Upper lobe of right lung (tissue), 1 donor: ENCODE measurements around the gene CKAP5. TPM values are rescaled to one million over a fixed set of nuclear protein-coding genes. Genes with fewer than 3 reads are reported as not detected.

Source experiments
- ATAC-seq: fragments of 200-7000 bp; cut with Tn5 transposase; one replicate; pipeline ENCODE4 v1.9.1; 2020; ENCODE audit warnings: mild to moderate bottlenecking, moderate library complexity
- DNase-seq: peaks from one replicate; pipeline ENCODE4 v3.0.0-alpha.2; 2020
- H3K27ac ChIP-seq: fragments of 200-600 bp; one replicate; pipeline ENCODE4 v1.8.0; 2022
- H3K27me3 ChIP-seq: fragments of 200-600 bp; one replicate; pipeline ENCODE4 v1.8.0; 2022; ENCODE audit warnings: mild to moderate bottlenecking
- H3K36me3 ChIP-seq: fragments of 200-600 bp; one replicate; pipeline ENCODE4 v1.8.0; 2022
- H3K4me1 ChIP-seq: fragments of 200-600 bp; one replicate; pipeline ENCODE4 v1.8.0; 2022
- H3K4me3 ChIP-seq: fragments of 200-600 bp; one replicate; pipeline ENCODE4 v1.8.0; 2022; ENCODE audit warnings: mild to moderate bottlenecking
- H3K9me3 ChIP-seq: fragments of 200-600 bp; one replicate; pipeline ENCODE4 v1.8.0; 2022
- intact Hi-C: fragments of 100-400 bp; cut with DNase I; formaldehyde crosslinking; loops from one replicate; pipeline ENCODE4 v1.11.0; 2022
- total RNA-seq: library from RNA; stranded (reverse); fragmentation: NEBNext Ultra II Directional; extraction: Animal tissue kit (Norgen Biotek cat#: 25700); gene quantifications from one replicate; pipeline ENCODE4 v1.2.1, GENCODE V29; 2021
- TF ChIP-seq, protein P1 (sequence below): fragments of 200-600 bp; IDR thresholded peaks from one replicate; pipeline ENCODE4 v1.8.0; 2022; ENCODE audit warnings: antibody characterized with exemption
- donor health status: DM: no; HTN: yes; CAD: no; lungs with severe emphysema.

The CKAP5 gene
- total RNA-seq, 1 donor from 2014 or later: 56.3 TPM

DNA sequence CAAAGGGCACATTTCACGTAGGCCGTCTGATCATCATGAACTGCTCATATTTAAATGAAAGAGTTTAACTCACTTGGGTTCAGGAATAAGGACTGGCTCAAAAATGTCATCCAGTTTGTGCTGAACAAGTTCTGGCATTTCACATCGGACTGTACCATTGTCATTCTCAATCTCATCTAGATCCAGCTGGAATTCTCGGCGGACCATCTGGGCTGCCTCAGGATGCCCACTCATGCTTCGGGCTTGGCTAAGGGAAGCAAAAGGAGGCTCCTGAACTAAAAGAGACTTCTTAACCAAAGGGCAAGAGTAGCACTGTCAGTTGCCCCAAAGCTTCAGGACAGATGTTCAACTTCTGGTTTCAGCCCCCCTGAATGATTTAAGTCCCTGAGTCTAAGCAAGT, 86.9 kb downstream of the CKAP5 start:
- no peaks in the 10 kb centered on the region for H3K9me3 ChIP-seq
- no peak overlapping the region for H3K4me3 ChIP-seq
- DNase-seq (no peak), ATAC-seq (no peak)
- no peak overlapping the region for H3K27ac ChIP-seq
- TF ChIP-seq, protein P1, sequence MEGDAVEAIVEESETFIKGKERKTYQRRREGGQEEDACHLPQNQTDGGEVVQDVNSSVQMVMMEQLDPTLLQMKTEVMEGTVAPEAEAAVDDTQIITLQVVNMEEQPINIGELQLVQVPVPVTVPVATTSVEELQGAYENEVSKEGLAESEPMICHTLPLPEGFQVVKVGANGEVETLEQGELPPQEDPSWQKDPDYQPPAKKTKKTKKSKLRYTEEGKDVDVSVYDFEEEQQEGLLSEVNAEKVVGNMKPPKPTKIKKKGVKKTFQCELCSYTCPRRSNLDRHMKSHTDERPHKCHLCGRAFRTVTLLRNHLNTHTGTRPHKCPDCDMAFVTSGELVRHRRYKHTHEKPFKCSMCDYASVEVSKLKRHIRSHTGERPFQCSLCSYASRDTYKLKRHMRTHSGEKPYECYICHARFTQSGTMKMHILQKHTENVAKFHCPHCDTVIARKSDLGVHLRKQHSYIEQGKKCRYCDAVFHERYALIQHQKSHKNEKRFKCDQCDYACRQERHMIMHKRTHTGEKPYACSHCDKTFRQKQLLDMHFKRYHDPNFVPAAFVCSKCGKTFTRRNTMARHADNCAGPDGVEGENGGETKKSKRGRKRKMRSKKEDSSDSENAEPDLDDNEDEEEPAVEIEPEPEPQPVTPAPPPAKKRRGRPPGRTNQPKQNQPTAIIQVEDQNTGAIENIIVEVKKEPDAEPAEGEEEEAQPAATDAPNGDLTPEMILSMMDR: no peak
- H3K36me3 ChIP-seq: peaks cover 93% of the 10 kb centered on the region
- H3K4me1 ChIP-seq: no peaks in the 10 kb centered on the region
- H3K27me3 ChIP-seq: no peaks in the 10 kb centered on the region
- intact Hi-C loops: no loop called here

DNA sequence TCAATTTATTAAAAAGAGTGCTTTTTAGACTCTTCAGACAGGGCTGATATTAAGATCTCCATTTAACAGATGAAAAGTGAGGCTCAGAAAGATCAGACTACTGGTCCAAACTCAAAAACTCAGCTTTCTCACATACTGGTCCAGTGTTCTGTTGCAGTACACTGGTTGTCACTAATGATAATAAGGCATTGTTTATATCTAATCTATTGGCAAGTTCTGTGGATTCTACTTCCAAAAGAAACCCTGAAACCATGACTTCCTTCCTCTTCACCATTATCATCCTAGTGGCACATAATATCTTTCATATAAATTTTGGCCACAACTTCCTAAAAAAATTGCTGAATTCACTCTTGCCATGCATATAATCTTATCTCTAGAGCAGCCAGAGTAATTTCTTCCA, 90.1 kb downstream of the CKAP5 start:
- ATAC-seq (no peak), DNase-seq (no peak)
- no peak overlapping the region for H3K27ac ChIP-seq
- H3K36me3 ChIP-seq: peaks cover 93% of the 10 kb centered on the region
- no peak overlapping the region for H3K4me3 ChIP-seq
- TF ChIP-seq, protein P1: no peak
- intact Hi-C loops: no loop called here
- H3K4me1 ChIP-seq: no peaks in the 10 kb centered on the region
- H3K9me3 ChIP-seq: no peaks in the 10 kb centered on the region
- H3K27me3 ChIP-seq: no peaks in the 10 kb centered on the region

DNA sequence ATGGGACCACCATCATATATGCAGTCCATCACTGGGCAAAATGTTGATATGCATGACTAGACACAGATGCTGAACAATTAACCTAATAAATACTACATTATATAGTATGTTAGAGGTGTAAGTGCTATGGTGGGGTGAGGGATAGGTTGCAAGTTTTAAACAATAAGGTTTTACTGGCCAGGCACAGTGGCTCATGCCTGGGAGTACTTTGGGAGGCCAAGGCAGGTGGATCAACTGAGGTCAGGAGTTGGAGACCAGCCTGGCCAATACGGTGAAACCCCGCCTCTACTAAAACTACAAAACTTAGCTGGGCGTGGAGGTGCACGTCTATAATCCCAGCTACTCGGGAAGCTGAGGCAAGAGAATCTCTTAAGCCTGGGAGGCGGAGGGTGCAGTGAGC, 98.9 kb downstream of the CKAP5 start:
- TF ChIP-seq, protein P1: no peak
- Histone ChIP-seq H3K9me3 (no peaks in the 10 kb centered on the region), H3K4me3 (no peak overlapping the region), H3K36me3 (peaks cover 95% of the 10 kb centered on the region), H3K27ac (no peak overlapping the region), H3K4me1 (no peaks in the 10 kb centered on the region), H3K27me3 (no peaks in the 10 kb centered on the region)
- no peak for ATAC-seq
- no peak for DNase-seq
- intact Hi-C loops: no loop called here

GRCh38 chr11:46745995-46746394, 100.1 kb downstream of the CKAP5 start:
- Histone ChIP-seq H3K4me3 (no peak overlapping the region), H3K4me1 (no peaks in the 10 kb centered on the region), H3K27me3 (no peaks in the 10 kb centered on the region), H3K9me3 (no peaks in the 10 kb centered on the region), H3K36me3 (peaks cover 94% of the 10 kb centered on the region), H3K27ac (no peak overlapping the region)
- DNase-seq: no peak
- intact Hi-C loops: no loop called here
- ATAC-seq: no peak
- TF ChIP-seq, protein P1: no peak

- intact Hi-C loops: no loop called here
- no peaks in the 10 kb centered on the region for H3K27me3 ChIP-seq
- no peak overlapping the region for H3K4me3 ChIP-seq
- DNase-seq (no peak), ATAC-seq (no peak)
- H3K36me3 ChIP-seq: peaks cover 88% of the 10 kb centered on the region
- H3K27ac ChIP-seq: no peak overlapping the region
- TF ChIP-seq, protein P1: no peak
- H3K4me1 ChIP-seq: no peaks in the 10 kb centered on the region
- no peaks in the 10 kb centered on the region for H3K9me3 ChIP-seq
Measured at GRCh38 chr11:46745328-46745727, 100.8 kb downstream of the CKAP5 start.

- Histone ChIP-seq H3K27me3 (no peaks in the 10 kb centered on the region), H3K4me1 (no peaks in the 10 kb centered on the region), H3K9me3 (no peaks in the 10 kb centered on the region), H3K4me3 (no peak overlapping the region), H3K36me3 (peaks cover 72% of the 10 kb centered on the region), H3K27ac (no peak overlapping the region)
- ATAC-seq (no peak), DNase-seq (no peak)
- TF ChIP-seq, protein P1: no peak
- intact Hi-C loops: no loop called here
Measured at GRCh38 chr11:46743693-46744339, 102.3 kb downstream of the CKAP5 start.
